Mesenchymal stem cell (in vitro differentiated cells and primary cell): ENCODE results near the gene REPIN1.
A peak's percentile ranks its signal among the peaks of the same experiment; 100 is the strongest.

Source experiments
- DNase-seq: peaks from one replicate; pipeline ENCODE4 v3.0.0-alpha.2; 2013
- H2AFZ ChIP-seq: one replicate; pipeline ENCODE4 v1.6.1; 2013; ENCODE audit warnings: low read depth, mild to moderate bottlenecking, control low read depth, inconsistent platforms, low read length, moderate library complexity
- H2AK5ac ChIP-seq: 2 replicates; pipeline ENCODE4 v1.6.1; 2013; ENCODE audit warnings: low read length, moderate library complexity, mild to moderate bottlenecking, inconsistent platforms; ENCODE audit not compliant: severe bottlenecking
- H2BK120ac ChIP-seq: one replicate; pipeline ENCODE4 v1.6.1; 2013; ENCODE audit warnings: low read depth, mild to moderate bottlenecking, inconsistent platforms, low read length, moderate library complexity
- H2BK12ac ChIP-seq, 2 experiments: one replicate each; pipeline ENCODE4 v1.6.1; 2013; ENCODE audit warnings: inconsistent platforms in 2 of 2, low read length in 2 of 2, mild to moderate bottlenecking in 2 of 2, moderate library complexity in 2 of 2, control low read depth in 1 of 2
- H2BK15ac ChIP-seq: one replicate; pipeline ENCODE4 v1.6.1; 2013; ENCODE audit warnings: mild to moderate bottlenecking, low read depth, inconsistent platforms; ENCODE audit not compliant: poor library complexity, severe bottlenecking
- H2BK5ac ChIP-seq: 2 replicates; pipeline ENCODE4 v1.6.1; 2013; ENCODE audit warnings: low read depth, mild to moderate bottlenecking, low read length, control low read depth, inconsistent platforms; ENCODE audit not compliant: poor library complexity, severe bottlenecking
- H3K14ac ChIP-seq, 2 experiments: one replicate each; pipeline ENCODE4 v1.6.1; 2013; ENCODE audit warnings: inconsistent platforms in 2 of 2, low read length in 2 of 2, control low read depth in 1 of 2, mild to moderate bottlenecking in 1 of 2, moderate library complexity in 1 of 2
- H3K18ac ChIP-seq, 2 experiments: one replicate each; pipeline ENCODE4 v1.6.1; 2013; ENCODE audit warnings: inconsistent platforms in 2 of 2, low read length in 2 of 2, control low read depth in 1 of 2, low read depth in 1 of 2, mild to moderate bottlenecking in 1 of 2
- H3K23ac ChIP-seq, 2 experiments: one replicate each; pipeline ENCODE4 v1.6.1; 2013; ENCODE audit warnings: inconsistent platforms in 2 of 2, low read length in 2 of 2, mild to moderate bottlenecking in 2 of 2, moderate library complexity in 2 of 2, control low read depth in 1 of 2
- H3K27ac ChIP-seq: 2 replicates; pipeline ENCODE4 v1.5.1; 2013; ENCODE audit warnings: mild to moderate bottlenecking, moderate library complexity, low read length, control low read depth, inconsistent platforms; ENCODE audit not compliant: poor library complexity, severe bottlenecking
- H3K27me3 ChIP-seq, 2 experiments: 2 replicates each; pipeline versions ENCODE4 v1.6.1 to v1.7.0; 2013; ENCODE audit warnings: low read length in 2 of 2, mild to moderate bottlenecking in 2 of 2, moderate library complexity in 2 of 2, control low read depth in 1 of 2, inconsistent platforms in 1 of 2; ENCODE audit not compliant: control insufficient read depth in 1 of 2, insufficient read depth in 1 of 2
- H3K36me3 ChIP-seq, 2 experiments: 2 replicates each; pipeline versions ENCODE4 v1.6.1 to v1.7.0; 2013; ENCODE audit warnings: low read length in 2 of 2, control low read depth in 1 of 2, inconsistent platforms in 1 of 2, low read depth in 1 of 2, mild to moderate bottlenecking in 1 of 2; ENCODE audit not compliant: insufficient read depth in 2 of 2, control insufficient read depth in 1 of 2
- H3K4ac ChIP-seq, 2 experiments: one replicate each; pipeline ENCODE4 v1.6.1; 2013; ENCODE audit warnings: inconsistent platforms in 2 of 2, low read length in 2 of 2, mild to moderate bottlenecking in 2 of 2, moderate library complexity in 2 of 2, control low read depth in 1 of 2, low read depth in 1 of 2
- H3K4me1 ChIP-seq: 2 replicates; pipeline ENCODE4 v1.6.1; 2013; ENCODE audit warnings: low read depth, low read length, control low read depth; ENCODE audit not compliant: control insufficient read depth, insufficient read depth
- H3K4me2 ChIP-seq: 2 replicates; pipeline ENCODE4 v1.6.1; 2013; ENCODE audit warnings: low read length, mild to moderate bottlenecking, inconsistent platforms; ENCODE audit not compliant: poor library complexity, severe bottlenecking
- H3K4me3 ChIP-seq, 2 experiments: 2 replicates each; pipeline versions ENCODE4 v1.5.1 to v1.7.0; 2013; ENCODE audit warnings: low read length in 2 of 2, mild to moderate bottlenecking in 2 of 2, control low read depth in 1 of 2, low read depth in 1 of 2; ENCODE audit not compliant: insufficient read depth in 1 of 2
- H3K79me1 ChIP-seq: replicated peaks from 2 replicates; pipeline ENCODE4 v1.6.1; 2013; ENCODE audit warnings: mild to moderate bottlenecking, control low read depth, low read length, inconsistent platforms; ENCODE audit not compliant: poor library complexity, severe bottlenecking
- H3K9ac ChIP-seq: 2 replicates; pipeline ENCODE4 v1.7.0; 2013; ENCODE audit warnings: mild to moderate bottlenecking, low read length, moderate library complexity
- H3K9me3 ChIP-seq: 2 replicates; pipeline ENCODE4 v1.7.0; 2013; ENCODE audit warnings: mild to moderate bottlenecking, low read length; ENCODE audit not compliant: control insufficient read depth
- H4K8ac ChIP-seq: one replicate; pipeline ENCODE4 v1.6.1; 2013; ENCODE audit warnings: inconsistent platforms, mild to moderate bottlenecking, low read length, moderate library complexity
- H4K91ac ChIP-seq: one replicate; pipeline ENCODE4 v1.6.1; 2013; ENCODE audit warnings: mild to moderate bottlenecking, low read length, inconsistent platforms
- WGBS: methylation state at CpG from one replicate; pipeline ENCODE4 v1.1.7; 2013; ENCODE audit warnings: mixed read lengths; 5-methylcytosine and 5-hydroxymethylcytosine counted together

Gene REPIN1

DNA sequence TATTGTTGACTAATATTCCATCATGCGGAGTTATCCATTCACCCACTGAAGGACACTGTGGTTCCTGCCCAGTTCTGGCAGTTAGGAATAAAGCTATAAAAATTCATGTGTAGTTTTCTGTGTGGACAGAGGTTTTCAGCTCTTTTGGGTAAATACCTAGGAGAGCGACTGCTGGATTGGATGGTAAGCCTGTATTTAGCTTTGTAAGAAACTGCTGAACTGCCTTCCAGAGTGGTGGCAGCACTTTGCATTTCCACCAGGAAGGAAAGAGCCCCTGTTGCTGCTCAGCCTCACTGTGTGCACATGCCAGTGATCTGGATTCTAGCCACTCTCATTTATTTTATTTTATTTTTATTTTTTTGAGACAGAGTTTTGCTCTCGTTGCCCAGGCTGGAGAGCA lies 24.7 kb downstream of the REPIN1 start:
- Histone ChIP-seq H3K14ac (no peak overlapping the region), H3K27ac (no peak overlapping the region), H3K36me3 (peaks cover 28 to 44% of the 10 kb centered on the region in 2 experiments), H3K23ac (no peak overlapping the region), H3K27me3 (no peaks in the 10 kb centered on the region), H3K4me3 (no peak overlapping the region), H2AFZ (no peak overlapping the region), H2AK5ac (no peak overlapping the region), H2BK120ac (no peak overlapping the region), H3K79me1 (peaks cover 25% of the 10 kb centered on the region), H3K9ac (no peak overlapping the region), H2BK15ac (no peak overlapping the region), H3K4ac (no peak overlapping the region), H2BK5ac (no peak overlapping the region), H4K8ac (no peak overlapping the region), H3K4me2 (no peak overlapping the region), H3K4me1 (peaks cover 4% of the 10 kb centered on the region), H3K9me3 (no peaks in the 10 kb centered on the region), H3K18ac (no peak overlapping the region), H4K91ac (no peak overlapping the region), H2BK12ac (no peak overlapping the region)
- DNase-seq, result no peak
- WGBS, result 94% methylated on average over 3 of the region's 3 CpGs

DNA sequence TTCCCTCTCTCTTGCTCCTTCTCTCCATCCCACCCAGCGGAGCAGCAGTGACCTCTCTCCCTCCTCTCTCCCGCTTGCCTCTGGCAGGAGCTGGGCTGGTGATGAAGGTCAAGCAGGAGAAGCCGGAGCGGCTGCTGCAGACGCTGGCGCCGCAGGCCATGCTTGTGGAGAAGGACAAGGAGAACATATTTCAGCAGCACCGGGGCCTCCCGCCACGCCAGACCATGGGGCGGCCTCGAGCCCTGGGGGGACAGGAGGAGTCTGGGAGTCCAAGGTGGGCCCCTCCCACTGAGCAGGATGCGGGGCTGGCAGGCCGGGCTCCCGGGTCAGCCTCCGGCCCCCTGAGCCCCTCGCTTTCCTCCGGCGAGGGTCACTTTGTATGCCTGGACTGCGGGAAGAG lies 27.8 kb downstream of the REPIN1 start:
- Histone ChIP-seq H2AFZ (no peak overlapping the region), H2BK5ac (no peak overlapping the region), H2BK15ac (no peak overlapping the region), H3K9me3 (no peaks in the 10 kb centered on the region), H3K18ac (no peak overlapping the region), H2BK12ac (no peak overlapping the region), H3K23ac (no peak overlapping the region), H2BK120ac (no peak overlapping the region), H3K79me1 (peaks cover 25% of the 10 kb centered on the region), H3K36me3 (peaks cover 15 to 34% of the 10 kb centered on the region in 2 experiments), H4K91ac (no peak overlapping the region), H3K4ac (no peak overlapping the region), H3K4me2 (no peak overlapping the region), H3K4me1 (peaks cover 14% of the 10 kb centered on the region), H3K9ac (no peak overlapping the region), H3K27me3 (no peaks in the 10 kb centered on the region), H4K8ac (no peak overlapping the region), H3K4me3 (no peak overlapping the region), H2AK5ac (no peak overlapping the region), H3K27ac (no peak overlapping the region), H3K14ac (no peak overlapping the region)
- DNase-seq, result no peak
- 98% methylated on average over 20 of the region's 20 CpGs for WGBS

DNA sequence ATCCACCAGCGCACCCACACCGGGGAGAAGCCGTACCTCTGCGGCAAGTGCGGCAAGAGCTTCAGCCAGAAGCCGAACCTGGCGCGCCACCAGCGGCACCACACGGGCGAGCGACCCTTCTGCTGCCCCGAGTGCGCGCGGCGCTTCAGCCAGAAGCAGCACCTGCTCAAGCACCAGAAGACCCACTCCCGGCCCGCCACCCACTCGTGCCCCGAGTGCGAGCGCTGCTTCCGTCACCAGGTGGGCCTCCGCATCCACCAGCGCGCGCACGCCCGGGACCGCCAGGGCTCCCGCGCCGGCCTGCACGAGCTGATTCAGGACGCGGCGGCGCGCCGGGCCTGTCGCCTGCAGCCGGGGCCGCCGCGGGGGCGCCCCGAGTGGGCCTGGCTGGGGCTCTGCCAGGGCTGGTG lies 28.2 kb downstream of the REPIN1 start:
- Histone ChIP-seq H3K4me1 (peaks cover 14% of the 10 kb centered on the region), H2BK12ac (no peak overlapping the region), H2BK5ac (no peak overlapping the region), H2AFZ (no peak overlapping the region), H2BK120ac (no peak overlapping the region), H3K4ac (no peak overlapping the region), H3K79me1 (peaks cover 25% of the 10 kb centered on the region), H2AK5ac (no peak overlapping the region), H3K27ac (no peak overlapping the region), H4K91ac (peak overlapping the region; percentile 10), H2BK15ac (no peak overlapping the region), H3K4me2 (no peak overlapping the region), H3K27me3 (no peaks in the 10 kb centered on the region), H3K9me3 (no peaks in the 10 kb centered on the region), H3K23ac (no peak overlapping the region), H3K9ac (no peak overlapping the region), H3K18ac (no peak overlapping the region), H4K8ac (no peak overlapping the region), H3K36me3 (peaks cover 15 to 34% of the 10 kb centered on the region in 2 experiments), H3K14ac (no peak overlapping the region), H3K4me3 (no peak overlapping the region)
- DNase-seq, result no peak
- over 99% methylated on average over 48 of the region's 48 CpGs for WGBS

DNA sequence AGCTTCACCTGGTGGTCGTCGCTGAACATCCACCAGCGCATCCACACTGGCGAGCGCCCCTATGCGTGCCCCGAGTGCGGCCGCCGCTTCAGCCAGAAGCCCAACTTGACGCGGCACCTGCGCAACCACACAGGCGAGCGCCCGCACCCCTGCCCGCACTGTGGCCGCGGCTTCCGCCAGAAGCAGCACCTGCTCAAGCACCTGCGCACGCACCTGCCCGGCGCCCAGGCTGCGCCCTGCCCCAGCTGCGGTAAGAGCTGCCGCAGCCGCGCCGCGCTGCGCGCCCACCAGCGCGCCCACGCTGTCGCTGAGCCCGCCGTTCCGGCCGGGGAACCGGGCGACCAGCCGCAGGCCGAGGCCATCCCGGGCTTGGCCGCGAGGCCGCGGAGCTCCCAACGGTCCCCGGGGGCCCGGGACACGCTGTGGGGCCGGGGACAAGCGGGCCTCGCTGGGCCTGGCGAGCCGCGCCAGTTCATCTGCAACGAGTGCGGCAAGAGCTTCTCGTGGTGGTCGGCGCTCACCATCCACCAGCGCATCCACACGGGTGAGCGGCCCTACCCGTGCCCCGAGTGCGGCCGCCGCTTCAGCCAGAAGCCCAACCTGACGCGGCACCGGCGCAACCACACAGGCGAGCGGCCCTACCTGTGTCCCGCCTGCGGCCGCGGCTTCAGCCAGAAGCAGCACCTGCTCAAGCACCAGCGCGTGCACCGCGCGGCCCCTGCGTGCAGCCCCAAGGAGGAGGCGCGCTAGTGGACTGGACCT lies 28.9 kb downstream of the REPIN1 start:
- Histone ChIP-seq H3K4me1 (peaks cover 17% of the 10 kb centered on the region), H3K79me1 (peaks cover 23% of the 10 kb centered on the region), H4K91ac (no peak overlapping the region), H4K8ac (no peak overlapping the region), H3K27me3 (no peaks in the 10 kb centered on the region), H2BK15ac (no peak overlapping the region), H3K27ac (no peak overlapping the region), H2BK12ac (no peak overlapping the region), H3K9me3 (no peaks in the 10 kb centered on the region), H2BK120ac (no peak overlapping the region), H2BK5ac (no peak overlapping the region), H3K14ac (no peak overlapping the region), H3K23ac (no peak overlapping the region), H3K4me2 (no peak overlapping the region), H2AK5ac (no peak overlapping the region), H2AFZ (no peak overlapping the region), H3K36me3 (peaks cover 15 to 34% of the 10 kb centered on the region in 2 experiments), H3K4ac (no peak overlapping the region), H3K9ac (no peak overlapping the region), H3K4me3 (no peak overlapping the region), H3K18ac (no peak overlapping the region)
- no peak for DNase-seq
- 98% methylated on average over 89 of the region's 91 CpGs for WGBS
